DMS153 treated with DMSO at 0.1 percent for 48 hours (cell line): ENCODE results near the gene FANCM.

Experiments
- DNase-seq: peaks from one replicate; lab custom pipeline; 2025; ENCODE audit not compliant: unreplicated experiment; lab: John Stamatoyannopoulos, UW

The FANCM gene

GRCh38 chr14:45238988-45239387 lies 103.3 kb downstream of the FANCM start:
- DNase-seq, result no peak

GRCh38 chr14:45242706-45243105 lies 107.0 kb downstream of the FANCM start:
- DNase-seq, result no peak

GRCh38 chr14:45246151-45246550 lies 110.4 kb downstream of the FANCM start:
- DNase-seq, result no peak

GRCh38 chr14:45246691-45247090 lies 111.0 kb downstream of the FANCM start:
- DNase-seq, result no peak

GRCh38 chr14:45247427-45247826 lies 111.7 kb downstream of the FANCM start:
- no peak for DNase-seq

GRCh38 chr14:45249856-45250575 lies 114.3 kb downstream of the FANCM start:
- no peak for DNase-seq
